B cell (primary cell): ENCODE results near the gene ABCA4.

Source experiments
- CTCF ChIP-seq: fragments of 200-600 bp; IDR thresholded peaks from one replicate; pipeline ENCODE4 v1.8.0; 2022; ENCODE audit warnings: antibody characterized with exemption, mild to moderate bottlenecking
- EZH2 ChIP-seq: IDR thresholded peaks from 2 replicates; pipeline ENCODE4 v1.6.1; 2012; ENCODE audit warnings: borderline replicate concordance, low read depth, mild to moderate bottlenecking, moderate library complexity, low read length; ENCODE audit not compliant: insufficient read depth, poor library complexity, severe bottlenecking

GRCh38 chr1:93989601-93990000 is 131.3 kb downstream of the ABCA4 start:
- TF ChIP-seq CTCF (no peak), EZH2 (no peak)
